Measurements from ENCODE around the gene FBXL17.

The FBXL17 gene

DNA sequence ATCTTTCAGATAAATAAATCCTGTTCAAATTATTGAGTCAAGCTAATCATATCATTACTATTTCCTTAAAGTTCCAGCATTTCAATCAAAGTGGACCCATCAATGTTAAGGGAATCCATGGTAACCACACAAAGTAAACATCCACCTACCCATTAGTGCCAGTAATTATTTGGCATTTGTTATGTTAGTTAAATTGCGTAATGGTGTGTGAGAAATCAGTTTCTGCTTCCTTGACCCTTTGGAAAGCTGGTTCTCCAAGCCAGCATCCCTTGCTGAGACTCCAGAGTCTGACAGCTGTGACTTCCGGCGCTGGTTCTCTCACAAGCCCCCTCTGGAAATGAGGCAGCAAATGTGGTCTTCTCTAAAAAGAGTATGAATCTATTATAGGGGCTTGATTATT lies 402.6 kb downstream of the FBXL17 start:
- no peaks in the 10 kb centered on the region for H3K27me3 ChIP-seq (ENCODE audit: control insufficient read depth in 3 of 3, insufficient read depth in 3 of 3, low read depth in 1 of 3, low read length in 3 of 3)
- no peak overlapping the region for H3K4ac ChIP-seq (ENCODE audit: low read length)
- H2BK120ac ChIP-seq (ENCODE audit: low read depth, low read length): no peak overlapping the region
- no peaks in the 10 kb centered on the region for H3K9me3 ChIP-seq (replicated peaks in 1 of 2; ENCODE audit: control insufficient read depth in 2 of 2, insufficient read depth in 1 of 2, low read depth in 1 of 2, low read length in 2 of 2)
- H3K4me1 ChIP-seq (ENCODE audit: control insufficient read depth in 2 of 2, insufficient read depth in 1 of 2, low read depth in 1 of 2, low read length in 2 of 2): peaks cover 0 to 7% of the 10 kb centered on the region in 2 donors
- no peak overlapping the region for H3K14ac ChIP-seq (ENCODE audit: low read length)
- no peak overlapping the region for H3K9ac ChIP-seq (ENCODE audit: low read depth, low read length, poor library complexity)
- H3K36me3 ChIP-seq (replicated peaks in 1 of 2; ENCODE audit: control insufficient read depth in 2 of 2, insufficient read depth in 2 of 2, low read length in 2 of 2): no peaks in the 10 kb centered on the region
- H2AFZ ChIP-seq (ENCODE audit: low read length): no peak overlapping the region
- H3K79me1 ChIP-seq (ENCODE audit: low read depth, low read length): no peaks in the 10 kb centered on the region
- H3K4me3 ChIP-seq (ENCODE audit: low read length in 2 of 2): no peak overlapping the region
- no peak overlapping the region for H3K23ac ChIP-seq (ENCODE audit: low read depth, low read length, poor library complexity)
- H3K27ac ChIP-seq (replicated peaks; ENCODE audit: low read length): no peak overlapping the region
- no peak overlapping the region for H2BK12ac ChIP-seq (ENCODE audit: low read length)
- no peak overlapping the region for H4K8ac ChIP-seq (ENCODE audit: low read depth, low read length)
- no peak overlapping the region for H3K4me2 ChIP-seq (ENCODE audit: insufficient read depth, low read length, poor library complexity, severe bottlenecking)
- no peak overlapping the region for H3K18ac ChIP-seq (ENCODE audit: low read length)
- no peak overlapping the region for H2AK5ac ChIP-seq (ENCODE audit: low read depth, low read length)
- no peak for DNase-seq (ENCODE audit: low spot score)
- H2BK15ac ChIP-seq (ENCODE audit: low read length): no peak overlapping the region
- WGBS, 2 donors (ENCODE audit: extremely low coverage in 2 of 2, insufficient read length in 2 of 2, insufficient replicate concordance in 1 of 2): no CpG with 5 or more reads among the region's 3 CpGs
- H4K91ac ChIP-seq (ENCODE audit: low read depth, low read length, poor library complexity): no peak overlapping the region
- no peak overlapping the region for H2BK5ac ChIP-seq (ENCODE audit: low read length)

DNA sequence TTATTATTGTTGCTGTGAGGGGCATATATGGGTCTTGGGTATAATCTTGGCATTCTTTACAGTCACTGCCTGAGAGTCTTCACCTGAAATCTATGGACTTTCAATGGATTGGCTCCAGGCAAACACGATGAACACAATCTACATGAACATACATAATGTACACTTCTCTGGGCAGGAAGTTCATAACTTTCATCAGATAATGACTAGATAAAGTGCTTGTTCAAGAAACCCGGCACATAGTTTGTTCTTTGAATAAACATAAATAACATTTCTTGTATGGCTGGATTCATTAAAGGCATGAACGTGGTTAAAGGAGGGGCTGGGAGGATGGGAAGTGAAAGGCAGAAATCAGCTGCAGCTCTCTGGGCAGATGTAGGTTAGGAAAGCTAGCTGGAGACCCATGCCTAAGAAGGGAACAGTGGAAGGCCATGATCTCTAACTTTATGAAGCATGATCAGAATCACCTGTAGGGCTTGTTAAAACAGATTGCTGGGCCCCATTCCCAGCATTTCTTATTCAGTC lies 404.3 kb downstream of the FBXL17 start:
- Histone ChIP-seq H2BK120ac (ENCODE audit: low read depth, low read length) (peak overlapping the region; percentile 7), H3K18ac (ENCODE audit: low read length) (no peak overlapping the region), H3K36me3 (replicated peaks in 1 of 2; ENCODE audit: control insufficient read depth in 2 of 2, insufficient read depth in 2 of 2, low read length in 2 of 2) (no peaks in the 10 kb centered on the region), H3K4ac (ENCODE audit: low read length) (no peak overlapping the region), H2AK5ac (ENCODE audit: low read depth, low read length) (no peak overlapping the region), H3K9ac (ENCODE audit: low read depth, low read length, poor library complexity) (no peak overlapping the region), H3K23ac (ENCODE audit: low read depth, low read length, poor library complexity) (no peak overlapping the region), H2AFZ (ENCODE audit: low read length) (no peak overlapping the region), H3K27ac (replicated peaks; ENCODE audit: low read length) (no peak overlapping the region), H3K4me1 (ENCODE audit: control insufficient read depth in 2 of 2, insufficient read depth in 1 of 2, low read depth in 1 of 2, low read length in 2 of 2) (peaks cover 0 to 7% of the 10 kb centered on the region in 2 donors), H3K27me3 (ENCODE audit: control insufficient read depth in 3 of 3, insufficient read depth in 3 of 3, low read depth in 1 of 3, low read length in 3 of 3) (no peaks in the 10 kb centered on the region), H4K8ac (ENCODE audit: low read depth, low read length) (no peak overlapping the region), H2BK12ac (ENCODE audit: low read length) (no peak overlapping the region), H2BK15ac (ENCODE audit: low read length) (no peak overlapping the region), H3K14ac (ENCODE audit: low read length) (no peak overlapping the region), H4K91ac (ENCODE audit: low read depth, low read length, poor library complexity) (no peak overlapping the region), H3K4me2 (ENCODE audit: insufficient read depth, low read length, poor library complexity, severe bottlenecking) (no peak overlapping the region), H3K4me3 (ENCODE audit: low read length in 2 of 2) (no peak overlapping the region), H3K79me1 (ENCODE audit: low read depth, low read length) (no peaks in the 10 kb centered on the region), H2BK5ac (ENCODE audit: low read length) (no peak overlapping the region), H3K9me3 (replicated peaks in 1 of 2; ENCODE audit: control insufficient read depth in 2 of 2, insufficient read depth in 1 of 2, low read depth in 1 of 2, low read length in 2 of 2) (no peaks in the 10 kb centered on the region)
- DNase-seq (ENCODE audit: low spot score): no peak
- WGBS, 2 donors (ENCODE audit: extremely low coverage in 2 of 2, insufficient read length in 2 of 2, insufficient replicate concordance in 1 of 2): no CpG with 5 or more reads among the region's 3 CpGs

DNA sequence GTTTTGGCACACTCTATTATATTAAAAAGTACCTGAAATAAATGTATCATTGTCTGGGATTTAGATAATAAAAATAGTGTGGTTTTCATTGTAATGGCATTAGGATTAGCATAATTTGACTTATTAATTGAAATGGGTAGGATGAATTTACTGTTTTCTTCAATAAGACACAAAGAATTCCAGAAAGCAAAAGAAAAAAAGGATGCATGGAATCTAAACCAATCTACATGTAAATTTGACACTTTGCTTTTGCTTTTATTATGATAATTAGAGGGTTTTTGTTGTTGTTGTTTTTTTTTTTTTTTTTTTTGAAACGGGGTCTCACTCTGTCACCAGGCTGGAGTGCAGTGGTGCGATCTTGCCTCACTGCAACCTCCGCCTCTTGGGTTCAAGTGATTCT lies 406.3 kb downstream of the FBXL17 start:
- WGBS, 2 donors (ENCODE audit: extremely low coverage in 2 of 2, insufficient read length in 2 of 2, insufficient replicate concordance in 1 of 2): no CpG with 5 or more reads among the region's 3 CpGs
- Histone ChIP-seq H3K18ac (ENCODE audit: low read length) (no peak overlapping the region), H3K27me3 (ENCODE audit: control insufficient read depth in 3 of 3, insufficient read depth in 3 of 3, low read depth in 1 of 3, low read length in 3 of 3) (no peaks in the 10 kb centered on the region), H2AFZ (ENCODE audit: low read length) (no peak overlapping the region), H3K27ac (replicated peaks; ENCODE audit: low read length) (no peak overlapping the region), H4K91ac (ENCODE audit: low read depth, low read length, poor library complexity) (no peak overlapping the region), H3K9ac (ENCODE audit: low read depth, low read length, poor library complexity) (no peak overlapping the region), H3K23ac (ENCODE audit: low read depth, low read length, poor library complexity) (no peak overlapping the region), H3K36me3 (replicated peaks in 1 of 2; ENCODE audit: control insufficient read depth in 2 of 2, insufficient read depth in 2 of 2, low read length in 2 of 2) (no peaks in the 10 kb centered on the region), H2BK12ac (ENCODE audit: low read length) (no peak overlapping the region), H4K8ac (ENCODE audit: low read depth, low read length) (no peak overlapping the region), H2BK120ac (ENCODE audit: low read depth, low read length) (no peak overlapping the region), H3K79me1 (ENCODE audit: low read depth, low read length) (no peaks in the 10 kb centered on the region), H3K4me3 (ENCODE audit: low read length in 2 of 2) (no peak overlapping the region), H2BK5ac (ENCODE audit: low read length) (no peak overlapping the region), H3K14ac (ENCODE audit: low read length) (no peak overlapping the region), H3K4me2 (ENCODE audit: insufficient read depth, low read length, poor library complexity, severe bottlenecking) (no peak overlapping the region), H3K4ac (ENCODE audit: low read length) (no peak overlapping the region), H2AK5ac (ENCODE audit: low read depth, low read length) (no peak overlapping the region), H3K4me1 (ENCODE audit: control insufficient read depth in 2 of 2, insufficient read depth in 1 of 2, low read depth in 1 of 2, low read length in 2 of 2) (peaks cover 2 to 9% of the 10 kb centered on the region in 2 donors), H2BK15ac (ENCODE audit: low read length) (no peak overlapping the region), H3K9me3 (replicated peaks in 1 of 2; ENCODE audit: control insufficient read depth in 2 of 2, insufficient read depth in 1 of 2, low read depth in 1 of 2, low read length in 2 of 2) (no peaks in the 10 kb centered on the region)
- no peak for DNase-seq (ENCODE audit: low spot score)

DNA sequence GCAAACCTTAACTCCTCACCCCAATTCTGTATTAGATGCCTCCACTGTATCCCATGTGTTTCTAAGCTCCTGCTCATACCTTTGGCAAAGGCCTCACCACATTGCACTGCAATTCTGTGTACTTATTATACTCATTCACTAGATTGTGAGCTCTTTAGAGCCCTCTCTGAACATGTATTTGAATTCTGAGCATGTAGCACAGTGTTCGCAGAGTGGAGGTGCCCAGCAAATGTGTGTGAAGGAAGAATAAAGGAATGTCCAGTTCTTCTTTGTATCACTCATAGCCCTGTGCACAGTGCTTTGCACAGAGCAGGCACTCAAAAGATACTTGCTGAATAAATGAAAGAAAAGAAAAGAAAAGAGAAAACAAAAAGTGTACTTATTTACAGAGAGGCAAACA lies 410.1 kb downstream of the FBXL17 start:
- Histone ChIP-seq H4K91ac (ENCODE audit: low read depth, low read length, poor library complexity) (no peak overlapping the region), H3K27ac (replicated peaks; ENCODE audit: low read length) (no peak overlapping the region), H3K79me1 (ENCODE audit: low read depth, low read length) (no peaks in the 10 kb centered on the region), H3K23ac (ENCODE audit: low read depth, low read length, poor library complexity) (no peak overlapping the region), H3K9me3 (replicated peaks in 1 of 2; ENCODE audit: control insufficient read depth in 2 of 2, insufficient read depth in 1 of 2, low read depth in 1 of 2, low read length in 2 of 2) (no peaks in the 10 kb centered on the region), H3K27me3 (ENCODE audit: control insufficient read depth in 3 of 3, insufficient read depth in 3 of 3, low read depth in 1 of 3, low read length in 3 of 3) (no peaks in the 10 kb centered on the region), H3K4me2 (ENCODE audit: insufficient read depth, low read length, poor library complexity, severe bottlenecking) (no peak overlapping the region), H2BK12ac (ENCODE audit: low read length) (no peak overlapping the region), H4K8ac (ENCODE audit: low read depth, low read length) (no peak overlapping the region), H3K14ac (ENCODE audit: low read length) (no peak overlapping the region), H3K4ac (ENCODE audit: low read length) (no peak overlapping the region), H3K4me3 (ENCODE audit: low read length in 2 of 2) (no peak overlapping the region), H2BK120ac (ENCODE audit: low read depth, low read length) (no peak overlapping the region), H3K36me3 (replicated peaks in 1 of 2; ENCODE audit: control insufficient read depth in 2 of 2, insufficient read depth in 2 of 2, low read length in 2 of 2) (no peaks in the 10 kb centered on the region), H3K9ac (ENCODE audit: low read depth, low read length, poor library complexity) (no peak overlapping the region), H2AK5ac (ENCODE audit: low read depth, low read length) (no peak overlapping the region), H3K18ac (ENCODE audit: low read length) (no peak overlapping the region), H3K4me1 (ENCODE audit: control insufficient read depth in 2 of 2, insufficient read depth in 1 of 2, low read depth in 1 of 2, low read length in 2 of 2) (peaks cover 2% of the 10 kb centered on the region in 2 donors), H2BK15ac (ENCODE audit: low read length) (no peak overlapping the region), H2BK5ac (ENCODE audit: low read length) (no peak overlapping the region), H2AFZ (ENCODE audit: low read length) (no peak overlapping the region)
- no peak for DNase-seq (ENCODE audit: low spot score)
- no CpG with 5 or more reads among the region's 1 CpG for WGBS, 2 donors (ENCODE audit: extremely low coverage in 2 of 2, insufficient read length in 2 of 2, insufficient replicate concordance in 1 of 2)
